Measurements from ENCODE around the gene IFT20.

- TF ChIP-seq POLR2A (IDR thresholded peaks at IDR 0.05): no peak
- no peak for TF ChIP-seq EP300 (IDR thresholded peaks at IDR 0.05)
- no peak for TF ChIP-seq CTCF (IDR thresholded peaks at IDR 0.05)
Measured at GRCh38 chr17:28344011-28344410, 8.7 kb upstream of the IFT20 start.
